HepG2 (cell line): ENCODE results near the gene ANXA5. TPM values are rescaled to one million over a fixed set of nuclear protein-coding genes. Genes with fewer than 3 reads are reported as not detected.

Experiments used
- FOXA1 ChIP-seq, 2 experiments: fragments of 450-650 bp in 1 of 2; sonication (generic) in 1 of 2; formaldehyde crosslinking in 1 of 2; IDR thresholded peaks; 2 replicates each; pipeline versions ENCODE4 v1.4.0 to v1.6.1; 2016 to 2020; ENCODE audit warnings: missing genetic modification reagents in 1 of 2
- HDAC2 ChIP-seq: sonication (generic); formaldehyde crosslinking; IDR thresholded peaks from 2 replicates; pipeline ENCODE4 v1.4.0; 2020; ENCODE audit warnings: missing genetic modification reagents
- ISL2 ChIP-seq: sonication (generic); formaldehyde crosslinking; IDR thresholded peaks from 2 replicates; pipeline ENCODE4 v1.5.0; 2020; ENCODE audit warnings: missing genetic modification reagents
- MAFG ChIP-seq: sonication (generic); formaldehyde crosslinking; IDR thresholded peaks from 2 replicates; pipeline ENCODE4 v1.5.1; 2020; ENCODE audit warnings: mild to moderate bottlenecking, missing genetic modification reagents
- NCOA5 ChIP-seq: sonication (generic); formaldehyde crosslinking; IDR thresholded peaks from 2 replicates; pipeline ENCODE4 v1.4.0; 2020; ENCODE audit warnings: missing genetic modification reagents
- NFIC ChIP-seq: IDR thresholded peaks from 2 replicates; pipeline ENCODE4 v1.6.1; 2012; ENCODE audit warnings: mild to moderate bottlenecking, low read length, inconsistent platforms
- RARA ChIP-seq: IDR thresholded peaks from 2 replicates; pipeline ENCODE4 v1.6.1; 2016; ENCODE audit warnings: missing genetic modification reagents, missing compliant biosample characterization
- RXRB ChIP-seq: IDR thresholded peaks from 2 replicates; pipeline ENCODE4 v1.6.1; 2016; ENCODE audit warnings: borderline replicate concordance, missing genetic modification reagents, missing compliant biosample characterization
- ZEB1 ChIP-seq: IDR thresholded peaks from 2 replicates; pipeline ENCODE4 v1.6.1; 2012; ENCODE audit warnings: mild to moderate bottlenecking, low read depth, inconsistent platforms; ENCODE audit not compliant: insufficient replicate concordance
- ZNF644 ChIP-seq: IDR thresholded peaks from 2 replicates; pipeline ENCODE4 v1.6.1; 2016; ENCODE audit warnings: low read depth
- polyA plus RNA-seq, 8 experiments: library from polyadenylated mRNA; depleted of rRNA in 3 of 8; stranded (reverse) in 7 of 8; unstranded in 1 of 8; fragments of >200 nt; fragmentation: Illumina TruSeq in 4 of 8; extraction: Trizol in 4 of 8; gene quantifications; 2 replicates each; pipeline versions ENCODE4 v1.2.1 to v1.2.3, GENCODE V29; 2011 to 2016; ENCODE audit warnings: low read depth in 4 of 8, missing spikeins in 1 of 8, mixed read lengths in 1 of 8; ENCODE audit not compliant: insufficient read depth in 1 of 8
- total RNA-seq, 5 experiments: library from RNA; depleted of rRNA; stranded (reverse); fragments of >200 nt; fragmentation: Illumina TruSeq; extraction: Trizol; gene quantifications; 2 replicates each; pipeline ENCODE4 v1.2.3, GENCODE V29; 2016; ENCODE audit warnings: low read depth in 1 of 5
- TF ChIP-seq, protein P1 (sequence below): sonication (generic); formaldehyde crosslinking; IDR thresholded peaks from 2 replicates; pipeline ENCODE4 v1.9.0; 2021; ENCODE audit warnings: missing genetic modification reagents, borderline replicate concordance
- TF ChIP-seq, protein P2 (sequence below): sonication (generic); formaldehyde crosslinking; IDR thresholded peaks from 2 replicates; pipeline ENCODE4 v1.4.0; 2020; ENCODE audit warnings: missing genetic modification reagents, mild to moderate bottlenecking, borderline replicate concordance
- TF ChIP-seq, protein P3 (sequence below): IDR thresholded peaks from 2 replicates; pipeline ENCODE4 v1.6.1; 2018; ENCODE audit warnings: missing genetic modification reagents, mild to moderate bottlenecking, missing compliant biosample characterization
- TF ChIP-seq, protein P4 (sequence below), 2 experiments: sonication (generic) in 1 of 2; formaldehyde crosslinking in 1 of 2; IDR thresholded peaks; 2 replicates each; pipeline versions ENCODE4 v1.4.0 to v1.6.1; 2018 to 2020; ENCODE audit warnings: missing genetic modification reagents in 2 of 2, borderline replicate concordance in 1 of 2, low read depth in 1 of 2, mild to moderate bottlenecking in 1 of 2, missing biosample characterization in 1 of 2
- TF ChIP-seq, protein P5 (sequence below): sonication (generic); formaldehyde crosslinking; IDR thresholded peaks from 2 replicates; pipeline ENCODE4 v1.4.0; 2020; ENCODE audit warnings: missing genetic modification reagents
- TF ChIP-seq, protein P6 (sequence below): IDR thresholded peaks from 2 replicates; pipeline ENCODE4 v1.4.0; 2020; ENCODE audit warnings: mild to moderate bottlenecking, missing genetic modification reagents

The ANXA5 gene
- total and polyA plus RNA-seq, 2 of the 13 experiments (the other 11 are each of a cell fraction or from before 2014, with no cell fraction given): 209 to 342 TPM

DNA sequence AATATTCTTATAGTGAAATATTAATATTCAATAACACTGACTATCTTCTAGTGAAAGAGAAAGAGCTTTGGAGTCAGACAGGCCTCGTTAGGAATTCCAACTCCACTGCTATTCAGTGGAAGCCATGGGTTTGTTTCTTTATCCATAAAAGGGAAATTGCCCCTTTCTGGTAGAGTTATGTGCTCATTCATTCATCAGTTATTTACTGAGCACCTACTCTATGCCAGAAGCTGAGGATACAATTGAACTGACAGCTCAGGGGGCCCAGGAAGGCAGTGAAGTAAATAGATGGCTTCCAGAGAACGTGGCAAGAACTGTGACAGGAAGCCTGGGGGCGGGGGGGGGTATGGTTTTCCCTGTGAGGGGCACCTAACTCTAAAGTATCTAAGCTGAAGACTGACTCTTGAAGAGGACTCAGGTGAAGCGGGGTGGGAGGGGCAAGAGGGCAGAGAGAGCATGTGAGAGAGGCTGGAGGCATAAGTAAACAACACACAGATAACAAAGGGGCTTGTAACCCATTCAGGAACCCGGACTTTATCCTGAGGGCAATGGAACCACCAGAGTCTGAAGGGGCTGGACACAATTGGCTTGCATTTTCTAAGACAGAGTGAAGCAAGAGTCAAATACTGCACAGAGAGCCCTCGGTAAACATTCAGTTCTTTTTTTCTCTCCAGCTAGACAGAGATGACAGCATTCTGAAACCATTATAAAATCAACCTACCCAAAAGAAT lies 20.3 kb downstream of the ANXA5 start (continued):
- TF ChIP-seq, protein P1, sequence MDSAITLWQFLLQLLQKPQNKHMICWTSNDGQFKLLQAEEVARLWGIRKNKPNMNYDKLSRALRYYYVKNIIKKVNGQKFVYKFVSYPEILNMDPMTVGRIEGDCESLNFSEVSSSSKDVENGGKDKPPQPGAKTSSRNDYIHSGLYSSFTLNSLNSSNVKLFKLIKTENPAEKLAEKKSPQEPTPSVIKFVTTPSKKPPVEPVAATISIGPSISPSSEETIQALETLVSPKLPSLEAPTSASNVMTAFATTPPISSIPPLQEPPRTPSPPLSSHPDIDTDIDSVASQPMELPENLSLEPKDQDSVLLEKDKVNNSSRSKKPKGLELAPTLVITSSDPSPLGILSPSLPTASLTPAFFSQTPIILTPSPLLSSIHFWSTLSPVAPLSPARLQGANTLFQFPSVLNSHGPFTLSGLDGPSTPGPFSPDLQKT (CRISPR knock-in tag): no peak
- TF ChIP-seq ISL2 (CRISPR knock-in tag) (peak; percentile 46; the same call in 1 of the 2 replicates), HDAC2 (peak; percentile 75), ZEB1 (peak; percentile 47), MAFG (CRISPR knock-in tag) (no peak), FOXA1 (IDR thresholded peaks at IDR 0.05) (0 out of 2 replicates have a peak, but pooled peaks have one; percentile 23), FOXA1 (CRISPR knock-in tag; IDR thresholded peaks at IDR 0.05) (peak; percentile 89), NCOA5 (CRISPR knock-in tag) (no peak), NFIC (peak; percentile 59), RARA (CRISPR knock-in tag) (peak; percentile 60), RXRB (peak; percentile 67), ZNF644 (peak; percentile 89)
- TF ChIP-seq, protein P2, sequence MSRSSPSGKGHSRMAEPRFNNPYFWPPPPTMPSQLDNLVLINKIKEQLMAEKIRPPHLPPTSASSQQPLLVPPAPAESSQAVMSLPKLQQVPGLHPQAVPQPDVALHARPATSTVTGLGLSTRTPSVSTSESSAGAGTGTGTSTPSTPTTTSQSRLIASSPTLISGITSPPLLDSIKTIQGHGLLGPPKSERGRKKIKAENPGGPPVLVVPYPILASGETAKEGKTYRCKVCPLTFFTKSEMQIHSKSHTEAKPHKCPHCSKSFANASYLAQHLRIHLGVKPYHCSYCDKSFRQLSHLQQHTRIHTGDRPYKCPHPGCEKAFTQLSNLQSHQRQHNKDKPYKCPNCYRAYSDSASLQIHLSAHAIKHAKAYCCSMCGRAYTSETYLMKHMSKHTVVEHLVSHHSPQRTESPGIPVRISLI (CRISPR knock-in tag): peak; percentile 58; the same call in 1 of the 2 replicates
- TF ChIP-seq, protein P3, sequence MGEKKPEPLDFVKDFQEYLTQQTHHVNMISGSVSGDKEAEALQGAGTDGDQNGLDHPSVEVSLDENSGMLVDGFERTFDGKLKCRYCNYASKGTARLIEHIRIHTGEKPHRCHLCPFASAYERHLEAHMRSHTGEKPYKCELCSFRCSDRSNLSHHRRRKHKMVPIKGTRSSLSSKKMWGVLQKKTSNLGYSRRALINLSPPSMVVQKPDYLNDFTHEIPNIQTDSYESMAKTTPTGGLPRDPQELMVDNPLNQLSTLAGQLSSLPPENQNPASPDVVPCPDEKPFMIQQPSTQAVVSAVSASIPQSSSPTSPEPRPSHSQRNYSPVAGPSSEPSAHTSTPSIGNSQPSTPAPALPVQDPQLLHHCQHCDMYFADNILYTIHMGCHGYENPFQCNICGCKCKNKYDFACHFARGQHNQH: peak; percentile 43; the same call in 1 of the 2 replicates
- TF ChIP-seq, protein P4, sequence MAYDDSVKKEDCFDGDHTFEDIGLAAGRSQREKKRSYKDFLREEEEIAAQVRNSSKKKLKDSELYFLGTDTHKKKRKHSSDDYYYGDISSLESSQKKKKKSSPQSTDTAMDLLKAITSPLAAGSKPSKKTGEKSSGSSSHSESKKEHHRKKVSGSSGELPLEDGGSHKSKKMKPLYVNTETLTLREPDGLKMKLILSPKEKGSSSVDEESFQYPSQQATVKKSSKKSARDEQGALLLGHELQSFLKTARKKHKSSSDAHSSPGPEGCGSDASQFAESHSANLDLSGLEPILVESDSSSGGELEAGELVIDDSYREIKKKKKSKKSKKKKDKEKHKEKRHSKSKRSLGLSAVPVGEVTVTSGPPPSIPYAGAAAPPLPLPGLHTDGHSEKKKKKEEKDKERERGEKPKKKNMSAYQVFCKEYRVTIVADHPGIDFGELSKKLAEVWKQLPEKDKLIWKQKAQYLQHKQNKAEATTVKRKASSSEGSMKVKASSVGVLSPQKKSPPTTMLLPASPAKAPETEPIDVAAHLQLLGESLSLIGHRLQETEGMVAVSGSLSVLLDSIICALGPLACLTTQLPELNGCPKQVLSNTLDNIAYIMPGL (CRISPR knock-in tag; IDR thresholded peaks at IDR 0.05; ENCODE audit: borderline replicate concordance in 1 of 2, low read depth in 1 of 2): no peak
- TF ChIP-seq, protein P5, sequence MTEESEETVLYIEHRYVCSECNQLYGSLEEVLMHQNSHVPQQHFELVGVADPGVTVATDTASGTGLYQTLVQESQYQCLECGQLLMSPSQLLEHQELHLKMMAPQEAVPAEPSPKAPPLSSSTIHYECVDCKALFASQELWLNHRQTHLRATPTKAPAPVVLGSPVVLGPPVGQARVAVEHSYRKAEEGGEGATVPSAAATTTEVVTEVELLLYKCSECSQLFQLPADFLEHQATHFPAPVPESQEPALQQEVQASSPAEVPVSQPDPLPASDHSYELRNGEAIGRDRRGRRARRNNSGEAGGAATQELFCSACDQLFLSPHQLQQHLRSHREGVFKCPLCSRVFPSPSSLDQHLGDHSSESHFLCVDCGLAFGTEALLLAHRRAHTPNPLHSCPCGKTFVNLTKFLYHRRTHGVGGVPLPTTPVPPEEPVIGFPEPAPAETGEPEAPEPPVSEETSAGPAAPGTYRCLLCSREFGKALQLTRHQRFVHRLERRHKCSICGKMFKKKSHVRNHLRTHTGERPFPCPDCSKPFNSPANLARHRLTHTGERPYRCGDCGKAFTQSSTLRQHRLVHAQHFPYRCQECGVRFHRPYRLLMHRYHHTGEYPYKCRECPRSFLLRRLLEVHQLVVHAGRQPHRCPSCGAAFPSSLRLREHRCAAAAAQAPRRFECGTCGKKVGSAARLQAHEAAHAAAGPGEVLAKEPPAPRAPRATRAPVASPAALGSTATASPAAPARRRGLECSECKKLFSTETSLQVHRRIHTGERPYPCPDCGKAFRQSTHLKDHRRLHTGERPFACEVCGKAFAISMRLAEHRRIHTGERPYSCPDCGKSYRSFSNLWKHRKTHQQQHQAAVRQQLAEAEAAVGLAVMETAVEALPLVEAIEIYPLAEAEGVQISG: 0 out of 2 replicates have a peak, but pooled peaks have one; percentile 23
- TF ChIP-seq, protein P6, sequence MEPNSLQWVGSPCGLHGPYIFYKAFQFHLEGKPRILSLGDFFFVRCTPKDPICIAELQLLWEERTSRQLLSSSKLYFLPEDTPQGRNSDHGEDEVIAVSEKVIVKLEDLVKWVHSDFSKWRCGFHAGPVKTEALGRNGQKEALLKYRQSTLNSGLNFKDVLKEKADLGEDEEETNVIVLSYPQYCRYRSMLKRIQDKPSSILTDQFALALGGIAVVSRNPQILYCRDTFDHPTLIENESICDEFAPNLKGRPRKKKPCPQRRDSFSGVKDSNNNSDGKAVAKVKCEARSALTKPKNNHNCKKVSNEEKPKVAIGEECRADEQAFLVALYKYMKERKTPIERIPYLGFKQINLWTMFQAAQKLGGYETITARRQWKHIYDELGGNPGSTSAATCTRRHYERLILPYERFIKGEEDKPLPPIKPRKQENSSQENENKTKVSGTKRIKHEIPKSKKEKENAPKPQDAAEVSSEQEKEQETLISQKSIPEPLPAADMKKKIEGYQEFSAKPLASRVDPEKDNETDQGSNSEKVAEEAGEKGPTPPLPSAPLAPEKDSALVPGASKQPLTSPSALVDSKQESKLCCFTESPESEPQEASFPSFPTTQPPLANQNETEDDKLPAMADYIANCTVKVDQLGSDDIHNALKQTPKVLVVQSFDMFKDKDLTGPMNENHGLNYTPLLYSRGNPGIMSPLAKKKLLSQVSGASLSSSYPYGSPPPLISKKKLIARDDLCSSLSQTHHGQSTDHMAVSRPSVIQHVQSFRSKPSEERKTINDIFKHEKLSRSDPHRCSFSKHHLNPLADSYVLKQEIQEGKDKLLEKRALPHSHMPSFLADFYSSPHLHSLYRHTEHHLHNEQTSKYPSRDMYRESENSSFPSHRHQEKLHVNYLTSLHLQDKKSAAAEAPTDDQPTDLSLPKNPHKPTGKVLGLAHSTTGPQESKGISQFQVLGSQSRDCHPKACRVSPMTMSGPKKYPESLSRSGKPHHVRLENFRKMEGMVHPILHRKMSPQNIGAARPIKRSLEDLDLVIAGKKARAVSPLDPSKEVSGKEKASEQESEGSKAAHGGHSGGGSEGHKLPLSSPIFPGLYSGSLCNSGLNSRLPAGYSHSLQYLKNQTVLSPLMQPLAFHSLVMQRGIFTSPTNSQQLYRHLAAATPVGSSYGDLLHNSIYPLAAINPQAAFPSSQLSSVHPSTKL: peak; percentile 94
